Fibroblast of mammary gland (primary cell): ENCODE results near the gene PFKM.

Experiments used
- DNase-seq: peaks from one replicate; pipeline ENCODE4 v3.0.0-alpha.2; 2010; ENCODE audit warnings: low read depth
- H3K4me3 ChIP-seq: 2 replicates; pipeline ENCODE4 v1.5.1; 2011; ENCODE audit warnings: low read depth, mild to moderate bottlenecking, low read length, moderate library complexity; ENCODE audit not compliant: control insufficient read depth
- TF ChIP-seq, protein P1 (sequence below): conservative IDR thresholded peaks from 2 replicates; pipeline ENCODE4 v1.5.1; 2011; ENCODE audit warnings: low read depth, low read length, inconsistent platforms; ENCODE audit not compliant: control insufficient read depth, insufficient read depth

The PFKM gene

DNA sequence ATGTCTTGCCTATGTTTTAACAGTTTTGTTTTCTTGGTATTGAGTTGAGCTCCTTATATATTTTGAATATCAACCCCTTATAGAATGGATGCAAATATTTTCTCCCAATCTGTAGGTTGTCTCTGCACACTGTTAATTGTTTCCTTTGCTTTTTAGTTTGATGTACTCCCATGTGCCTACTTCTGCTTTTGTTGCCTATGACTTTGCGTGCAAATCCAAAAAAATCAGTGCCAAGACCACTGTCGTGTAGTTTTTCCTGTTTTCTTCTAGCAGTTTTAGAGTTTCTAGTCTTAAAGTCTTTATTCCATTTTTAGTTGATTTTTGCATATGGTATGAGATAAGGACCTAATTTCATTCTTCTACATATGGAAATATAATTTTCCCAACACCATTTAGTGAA is 42.1 kb upstream of the PFKM start:
- no peak overlapping the region for H3K4me3 ChIP-seq
- DNase-seq: no peak
- TF ChIP-seq, protein P1, sequence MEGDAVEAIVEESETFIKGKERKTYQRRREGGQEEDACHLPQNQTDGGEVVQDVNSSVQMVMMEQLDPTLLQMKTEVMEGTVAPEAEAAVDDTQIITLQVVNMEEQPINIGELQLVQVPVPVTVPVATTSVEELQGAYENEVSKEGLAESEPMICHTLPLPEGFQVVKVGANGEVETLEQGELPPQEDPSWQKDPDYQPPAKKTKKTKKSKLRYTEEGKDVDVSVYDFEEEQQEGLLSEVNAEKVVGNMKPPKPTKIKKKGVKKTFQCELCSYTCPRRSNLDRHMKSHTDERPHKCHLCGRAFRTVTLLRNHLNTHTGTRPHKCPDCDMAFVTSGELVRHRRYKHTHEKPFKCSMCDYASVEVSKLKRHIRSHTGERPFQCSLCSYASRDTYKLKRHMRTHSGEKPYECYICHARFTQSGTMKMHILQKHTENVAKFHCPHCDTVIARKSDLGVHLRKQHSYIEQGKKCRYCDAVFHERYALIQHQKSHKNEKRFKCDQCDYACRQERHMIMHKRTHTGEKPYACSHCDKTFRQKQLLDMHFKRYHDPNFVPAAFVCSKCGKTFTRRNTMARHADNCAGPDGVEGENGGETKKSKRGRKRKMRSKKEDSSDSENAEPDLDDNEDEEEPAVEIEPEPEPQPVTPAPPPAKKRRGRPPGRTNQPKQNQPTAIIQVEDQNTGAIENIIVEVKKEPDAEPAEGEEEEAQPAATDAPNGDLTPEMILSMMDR: no peak

DNA sequence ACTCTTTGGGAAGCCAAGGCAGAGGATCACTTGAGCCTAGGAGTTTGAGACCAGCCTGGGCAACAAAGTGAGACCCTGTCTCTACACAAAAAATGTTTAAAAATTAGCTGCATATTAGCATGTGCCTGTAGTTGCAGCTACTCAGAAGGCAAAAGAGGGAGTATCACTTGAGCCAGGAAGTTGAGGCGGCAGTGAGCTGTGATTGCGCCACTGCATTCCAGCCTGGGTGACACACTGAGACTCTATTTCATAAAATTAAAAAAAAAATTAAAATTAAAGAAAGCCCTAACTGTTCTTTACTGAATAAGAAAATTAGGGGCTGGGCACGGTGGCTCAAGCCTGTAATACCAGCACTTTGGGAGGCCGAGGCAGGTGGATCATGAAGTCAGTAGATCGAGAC is 40.3 kb upstream of the PFKM start:
- DNase-seq: peak; percentile 62
- TF ChIP-seq, protein P1: no peak
- no peak overlapping the region for H3K4me3 ChIP-seq

DNA sequence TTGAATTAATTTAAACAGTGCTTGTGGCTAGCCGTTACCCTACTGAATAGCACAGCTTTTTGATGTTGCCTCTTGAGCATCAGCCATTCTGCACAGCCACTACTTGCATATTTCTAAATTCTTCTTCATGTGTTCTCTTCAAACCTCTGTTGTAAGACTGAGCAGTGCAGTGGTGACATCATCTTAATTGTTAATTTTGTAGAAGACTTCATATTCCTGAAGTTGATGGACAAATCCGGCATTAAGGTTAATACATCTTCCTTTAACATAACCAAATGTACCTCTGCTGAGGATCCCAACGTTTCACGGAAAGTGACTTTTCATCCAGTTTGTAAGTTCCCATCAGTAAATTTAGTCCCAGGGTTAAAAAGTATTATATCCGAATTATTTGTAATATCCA is 38.9 kb upstream of the PFKM start:
- no peak for DNase-seq
- no peak overlapping the region for H3K4me3 ChIP-seq

DNA sequence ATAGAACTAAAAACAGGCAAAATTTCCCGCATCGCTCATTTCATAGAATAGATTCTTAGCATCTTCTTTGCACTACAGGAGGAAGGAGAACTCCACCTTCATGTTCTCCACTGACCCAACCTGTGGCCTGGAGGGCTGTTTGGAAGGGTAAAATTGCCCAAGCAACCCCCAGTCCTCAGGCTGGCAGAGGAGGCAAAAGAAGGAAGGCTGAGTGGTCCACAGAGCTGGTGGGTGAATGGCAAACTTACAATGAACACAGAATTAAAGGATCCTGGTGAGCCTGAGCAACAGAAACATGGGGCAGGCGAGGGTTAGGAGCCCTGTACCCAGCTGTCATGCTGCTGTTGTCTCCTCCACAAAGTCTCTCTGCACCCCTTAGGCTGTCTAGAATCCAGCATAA is 38.3 kb upstream of the PFKM start:
- no peak overlapping the region for H3K4me3 ChIP-seq
- TF ChIP-seq, protein P1: no peak
- DNase-seq: no peak

More for the DNA sequence above, 38.9 kb upstream of the PFKM start:
- TF ChIP-seq, protein P1: no peak

DNA sequence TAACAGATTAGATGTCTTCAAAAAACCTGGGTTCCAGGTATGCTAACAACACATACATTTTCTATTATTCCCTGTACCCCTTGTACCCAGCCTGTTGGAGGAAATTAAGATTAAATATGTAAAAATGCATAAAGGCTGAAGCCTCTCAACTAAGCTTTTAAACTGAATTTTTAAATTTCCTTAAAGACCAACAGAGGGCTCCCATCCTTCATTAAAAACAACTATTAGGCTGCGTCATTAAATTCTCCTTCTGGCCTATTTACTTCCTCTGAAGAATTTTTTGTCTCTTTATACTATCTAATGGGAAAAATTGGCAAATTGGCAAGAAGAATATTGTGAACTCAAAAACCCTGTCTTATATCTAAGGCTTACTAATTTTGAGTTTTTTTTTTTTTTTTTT is 35.1 kb upstream of the PFKM start:
- TF ChIP-seq, protein P1: peak; percentile 26
- no peak overlapping the region for H3K4me3 ChIP-seq
- peak; percentile 35 for DNase-seq

DNA sequence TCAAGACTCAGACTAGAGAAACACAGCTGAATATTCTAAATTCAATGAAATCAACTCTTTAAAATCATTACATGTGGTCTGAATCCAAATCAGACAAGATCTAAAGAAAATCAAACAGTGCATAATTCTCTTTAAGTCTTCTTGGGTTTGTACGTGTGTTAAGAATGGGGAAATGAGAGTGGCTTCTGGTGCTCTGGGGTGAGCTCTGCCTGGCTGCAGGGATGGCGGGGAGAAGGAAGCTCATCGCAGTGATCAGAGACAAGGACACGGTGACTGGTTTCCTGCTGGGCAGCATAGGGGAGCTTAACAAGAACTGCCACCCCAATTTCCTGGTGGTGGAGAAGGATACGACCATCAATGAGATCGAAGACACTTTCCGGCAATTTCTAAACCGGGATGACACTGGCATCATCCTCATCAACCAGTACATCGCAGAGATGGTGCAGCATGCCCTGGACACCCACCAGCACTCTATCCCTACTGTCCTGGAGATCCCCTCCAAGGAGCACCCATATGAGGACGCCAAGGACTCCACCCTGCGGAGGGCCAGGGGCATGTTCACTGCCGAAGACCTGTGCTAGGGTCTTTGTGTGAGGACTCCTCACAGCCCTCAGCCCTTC is 34.2 kb upstream of the PFKM start:
- no peak overlapping the region for H3K4me3 ChIP-seq
- no peak for DNase-seq
- TF ChIP-seq, protein P1: no peak

DNA sequence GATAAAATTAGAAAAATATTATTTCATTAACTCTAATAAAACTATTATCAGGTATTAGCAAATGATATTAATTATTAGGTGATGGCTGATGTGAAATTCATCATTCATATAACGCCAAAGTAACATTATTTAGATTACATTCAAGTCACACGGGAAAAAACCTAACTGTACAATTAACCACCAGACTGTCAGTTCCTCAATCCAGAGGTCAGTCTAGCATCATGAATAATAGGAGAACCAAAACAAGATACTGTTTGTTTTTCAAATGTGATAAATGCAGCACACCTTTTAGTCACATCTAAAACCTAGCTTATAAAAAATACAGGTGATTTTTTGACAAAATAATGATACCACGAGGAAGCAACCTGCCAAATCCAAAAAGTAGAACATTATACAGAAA is 32.8 kb upstream of the PFKM start:
- TF ChIP-seq, protein P1: no peak
- H3K4me3 ChIP-seq: no peak overlapping the region
- DNase-seq: no peak
